Inflammatory macrophage treated with lipopolysaccharide for 1 hour (primary cell): ENCODE data around the gene LRRC1.

Source experiments
- DNase-seq, 2 donors: peaks; one replicate each; pipeline ENCODE4 v3.0.0-alpha.2; 2020 to 2022

The LRRC1 gene

DNA sequence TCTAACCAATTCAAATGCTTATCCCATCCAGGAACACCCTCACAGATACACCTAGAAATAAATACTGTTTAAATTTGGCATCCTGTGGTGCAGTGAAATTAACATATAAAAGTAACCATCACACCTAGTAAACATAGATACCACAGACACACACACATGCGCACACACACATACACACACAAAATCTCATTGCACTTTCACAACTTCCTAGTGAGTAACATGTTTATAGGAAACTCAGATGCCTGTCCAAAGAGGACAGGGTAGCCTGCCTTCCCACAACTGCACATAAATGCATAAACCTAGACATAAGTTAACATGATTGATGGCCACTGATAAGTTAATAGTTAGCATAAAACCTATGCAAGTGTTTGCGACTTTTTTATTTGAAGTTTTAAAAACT, 56.8 kb downstream of the LRRC1 start:
- DNase-seq, result no peak

DNA sequence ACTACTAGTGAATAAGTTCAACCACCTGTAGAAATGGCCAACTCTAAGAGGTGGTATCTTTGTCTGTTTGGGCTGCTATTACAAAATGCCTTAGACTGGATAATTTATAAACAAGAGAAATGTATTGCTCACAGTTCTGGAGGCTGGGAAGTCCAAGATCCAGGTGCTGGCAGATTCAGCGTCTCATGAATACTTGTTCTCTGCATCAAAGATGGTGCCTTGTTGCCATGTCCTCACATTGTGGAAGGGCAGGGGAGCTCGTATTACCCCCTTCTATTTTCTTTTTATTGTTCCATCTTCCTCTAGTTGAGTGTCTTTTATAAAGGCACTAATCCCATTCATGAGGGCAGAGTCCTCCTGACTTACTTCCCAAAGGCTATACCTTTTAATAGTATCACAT, 58.0 kb downstream of the LRRC1 start:
- no peak for DNase-seq

DNA sequence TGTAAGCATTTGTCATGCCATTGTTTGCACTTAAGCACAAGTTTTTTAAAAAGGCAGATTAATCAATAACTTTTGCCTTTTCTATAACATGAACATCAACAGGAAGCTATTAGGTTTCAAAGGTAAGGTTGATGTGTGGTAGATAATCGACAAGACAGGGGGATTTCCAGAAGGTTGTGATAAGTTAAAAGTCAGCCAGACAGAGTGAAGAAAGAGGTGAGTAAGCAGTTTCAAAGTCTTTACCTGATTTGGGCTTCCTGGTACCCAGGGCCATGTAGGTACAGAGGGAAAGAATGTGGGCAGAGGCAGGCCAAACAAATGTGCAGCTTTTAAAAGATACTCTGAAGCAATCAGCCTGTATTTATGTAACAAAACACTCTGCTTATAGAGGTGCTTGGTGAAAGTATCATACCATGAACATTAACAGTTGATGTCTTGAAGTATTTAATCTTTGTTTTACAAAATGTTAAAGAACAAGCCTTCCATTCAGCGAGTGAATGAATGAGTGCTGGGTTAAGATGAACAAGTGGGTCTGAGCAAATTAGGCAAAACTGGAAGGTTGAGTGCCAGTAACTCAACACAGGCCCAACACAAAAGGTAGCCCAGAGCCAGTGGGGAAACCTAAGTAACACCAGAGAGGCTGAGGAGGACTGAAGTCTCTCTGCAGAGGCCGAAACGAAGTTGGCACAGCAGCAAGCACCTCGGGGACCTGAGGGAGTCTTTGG, 60.2 kb downstream of the LRRC1 start:
- no peak for DNase-seq

DNA sequence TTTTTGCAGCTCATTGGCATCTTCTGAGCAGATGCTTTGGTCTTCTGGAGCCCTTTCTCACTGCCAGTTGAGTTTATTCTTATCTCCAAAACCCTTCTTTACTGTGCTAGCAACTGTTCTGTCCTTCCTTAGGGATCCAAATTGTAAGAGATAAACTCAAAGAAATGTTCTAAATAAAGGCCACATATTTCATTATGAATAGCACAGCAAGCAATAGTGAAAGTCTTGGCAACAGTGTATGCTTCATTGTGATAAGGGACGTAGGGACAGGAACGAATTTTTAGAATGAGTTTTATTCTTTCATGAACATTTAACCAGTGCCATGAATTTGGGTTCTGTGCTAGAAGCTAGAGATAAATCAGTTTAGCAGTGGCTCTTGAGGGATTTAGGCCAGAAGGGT, 61.1 kb downstream of the LRRC1 start:
- no peak for DNase-seq

DNA sequence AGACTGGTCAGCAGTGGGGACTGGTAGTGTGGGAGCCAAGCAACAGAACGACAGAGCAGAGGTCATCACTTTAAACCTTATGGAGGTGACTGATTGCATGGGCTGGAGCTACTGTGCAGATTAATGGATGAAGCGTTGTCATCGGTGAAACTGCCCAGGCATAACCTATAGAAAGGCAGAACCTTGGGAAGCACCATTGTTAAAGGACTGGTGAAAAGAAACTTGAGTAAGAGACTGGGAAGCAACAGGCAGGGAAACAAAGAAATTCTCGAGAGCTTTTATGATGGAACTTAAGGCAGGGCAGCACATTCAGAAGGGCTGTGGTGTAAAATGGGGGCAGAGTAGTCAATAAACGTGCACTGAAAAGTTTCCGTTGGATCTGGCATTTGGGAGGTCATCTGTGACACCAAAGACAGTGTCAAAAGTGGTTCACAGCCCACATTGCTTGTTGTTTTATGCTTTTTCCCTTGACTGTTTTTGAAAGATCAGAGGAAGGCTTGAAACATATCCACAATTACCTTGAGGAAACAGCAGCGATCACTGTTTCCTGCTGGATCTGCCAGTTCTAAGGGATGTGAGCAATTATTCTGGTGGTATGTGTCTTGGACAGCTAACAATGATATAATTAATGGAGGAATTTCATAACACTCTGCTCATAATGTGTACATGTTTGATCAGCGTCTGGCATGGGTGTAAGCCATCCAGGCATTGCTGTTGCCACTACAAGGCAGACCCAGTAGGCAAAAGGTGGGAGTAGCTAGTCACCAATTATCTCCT, 62.7 kb downstream of the LRRC1 start:
- DNase-seq, result no peak

GRCh38 chr6:53858196-53858595, 63.4 kb downstream of the LRRC1 start:
- no peak for DNase-seq

GRCh38 chr6:53858913-53859312, 64.1 kb downstream of the LRRC1 start:
- DNase-seq, result no peak

DNA sequence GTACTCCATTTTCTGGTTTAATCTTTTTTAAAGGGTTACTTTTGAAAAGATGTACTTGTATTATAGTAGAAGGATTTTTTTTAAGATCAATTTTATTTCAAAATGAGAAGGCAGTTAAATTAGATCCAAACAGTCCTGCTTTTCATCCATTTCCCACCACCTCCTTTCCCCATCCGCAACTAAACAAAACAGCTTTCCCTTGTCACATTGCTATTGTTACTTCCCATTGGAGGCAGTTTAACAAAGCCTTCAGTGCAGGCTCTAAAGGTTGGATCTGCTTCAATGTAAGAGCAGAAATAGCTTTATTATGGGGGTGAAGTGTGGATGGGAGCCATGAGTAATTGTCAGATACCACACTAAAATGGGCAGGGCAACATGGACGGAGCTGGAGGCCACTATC, 65.7 kb downstream of the LRRC1 start:
- DNase-seq, result no peak

DNA sequence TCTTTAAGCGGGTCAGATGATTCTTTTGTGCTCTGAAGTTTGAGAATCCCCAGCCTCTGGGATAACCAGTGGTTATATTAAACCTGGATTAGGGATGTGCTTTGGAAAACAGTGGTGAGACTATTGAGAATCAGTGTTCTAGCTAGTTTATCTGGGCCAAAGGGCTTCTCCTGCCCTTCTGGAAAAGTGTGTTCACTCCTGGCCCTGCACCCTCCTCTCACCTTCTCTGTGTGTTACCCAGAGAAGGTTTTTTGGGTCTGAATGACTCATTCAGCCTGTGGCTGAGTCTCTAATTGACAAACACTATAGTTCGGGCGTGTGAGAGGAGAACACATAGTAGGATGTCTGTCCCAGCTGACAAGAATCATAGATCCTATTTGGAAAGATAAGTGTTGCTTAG, 66.7 kb downstream of the LRRC1 start:
- no peak for DNase-seq

DNA sequence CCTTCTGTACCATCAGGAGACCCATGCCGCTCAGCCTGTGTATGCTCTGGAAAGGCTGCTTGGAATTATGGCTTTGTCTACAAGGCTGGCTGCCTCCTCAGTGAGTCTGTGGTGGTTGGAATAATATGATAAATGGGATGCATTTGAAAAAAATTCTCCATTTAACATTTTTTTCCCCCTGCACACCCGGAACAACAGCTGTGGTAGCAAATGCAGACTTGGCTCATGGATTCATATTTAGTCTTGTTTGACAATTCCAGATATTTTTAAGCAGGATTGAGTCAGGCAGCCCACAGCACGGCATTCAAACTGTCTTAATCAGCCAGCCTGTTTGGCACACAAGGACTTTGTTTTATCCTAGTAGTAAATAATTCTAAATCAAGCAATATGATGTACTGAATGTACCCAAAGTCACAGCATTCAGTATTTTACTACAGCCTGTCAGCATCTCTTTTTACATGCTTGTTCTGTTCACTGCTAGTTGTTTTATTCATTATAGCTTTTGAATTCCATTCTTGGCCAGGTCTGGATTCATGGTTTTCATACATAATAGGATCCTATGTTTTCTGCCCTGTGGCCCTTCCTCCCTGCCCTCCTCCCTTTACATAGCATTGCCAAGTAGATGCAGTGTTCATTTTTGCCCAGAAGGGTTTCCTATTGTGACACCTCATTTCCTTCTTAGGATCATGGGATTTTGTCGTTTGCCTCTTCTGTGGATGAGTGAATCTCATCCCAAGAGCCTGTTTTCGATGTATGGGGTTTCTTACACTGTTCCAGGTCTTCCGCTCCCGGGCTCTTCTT, 68.1 kb downstream of the LRRC1 start:
- DNase-seq, result no peak

DNA sequence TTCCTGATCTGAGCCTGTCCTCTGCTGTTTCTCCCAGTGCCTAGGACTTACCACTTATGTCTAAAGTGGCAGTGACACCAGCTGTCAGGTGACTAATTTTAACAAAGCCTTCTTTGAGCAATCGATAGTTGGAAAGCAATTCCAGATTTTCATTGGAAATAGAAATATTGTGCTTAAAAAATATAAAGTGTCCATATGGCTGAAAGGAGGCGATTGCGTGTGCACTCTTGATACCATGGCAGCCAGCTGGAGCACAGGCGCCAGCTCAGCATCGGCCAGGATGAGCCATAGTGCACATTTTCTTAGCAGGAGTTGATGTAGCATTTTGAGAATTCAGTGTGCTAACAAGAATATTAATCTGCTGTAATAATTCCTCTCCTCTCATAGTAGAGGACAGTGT, 70.0 kb downstream of the LRRC1 start:
- no peak for DNase-seq

DNA sequence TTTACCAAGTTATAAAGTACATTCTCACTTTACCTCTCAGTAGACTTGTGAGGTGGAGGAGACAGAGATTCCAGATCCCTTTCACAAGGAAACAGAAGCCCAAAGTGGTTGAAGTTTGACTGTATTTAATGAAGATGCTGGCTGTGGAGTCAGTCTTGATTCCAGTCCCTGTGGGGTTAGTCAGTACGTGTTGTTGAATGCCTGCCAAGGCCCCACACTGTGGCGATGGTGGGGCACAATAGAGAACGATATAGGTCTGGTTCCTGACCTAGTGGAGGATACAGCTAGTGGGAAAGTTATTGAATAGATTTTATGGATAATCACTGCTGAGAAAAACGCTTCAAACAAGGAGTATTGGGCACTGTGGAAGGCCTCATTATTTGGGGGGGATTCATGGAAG, 71.4 kb downstream of the LRRC1 start:
- no peak for DNase-seq

DNA sequence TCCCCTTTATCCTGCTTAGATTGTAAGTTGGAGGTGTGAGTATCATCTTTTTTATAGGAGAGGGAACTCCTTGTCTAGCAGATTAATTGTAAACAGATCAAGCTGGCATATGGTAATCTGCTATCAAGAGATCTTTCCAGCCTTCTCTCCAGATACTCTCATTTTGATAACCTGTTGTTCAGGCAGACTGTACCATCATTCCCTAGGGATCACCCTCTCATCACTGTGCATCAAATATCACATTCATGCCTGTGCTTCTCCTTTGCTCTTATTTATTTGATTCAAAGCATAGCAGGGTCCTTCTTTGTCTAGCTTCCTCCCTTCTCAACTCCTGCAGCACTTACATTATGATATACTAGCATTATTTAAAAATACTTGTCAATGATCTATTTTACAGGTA, 73.8 kb downstream of the LRRC1 start:
- DNase-seq, result no peak

DNA sequence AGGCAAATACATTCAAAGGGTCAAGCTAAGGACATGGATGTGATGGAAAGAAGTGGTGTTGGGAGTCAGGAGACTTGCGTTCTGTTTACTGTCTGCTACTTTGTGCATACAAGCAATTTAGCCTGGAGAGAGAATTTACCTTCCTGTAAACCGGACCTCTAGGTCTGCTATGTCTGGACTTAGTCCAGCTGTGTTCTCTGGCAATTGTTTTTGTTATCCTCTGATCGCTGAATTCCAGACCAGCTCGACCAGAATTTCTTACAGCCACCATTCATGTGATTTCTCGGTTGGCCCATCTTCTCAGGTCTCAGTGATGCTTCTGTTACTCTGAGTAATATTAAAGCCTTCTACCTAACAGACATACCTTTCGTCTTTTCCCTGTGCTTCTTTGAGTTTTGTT, 75.2 kb downstream of the LRRC1 start:
- DNase-seq, result no peak

DNA sequence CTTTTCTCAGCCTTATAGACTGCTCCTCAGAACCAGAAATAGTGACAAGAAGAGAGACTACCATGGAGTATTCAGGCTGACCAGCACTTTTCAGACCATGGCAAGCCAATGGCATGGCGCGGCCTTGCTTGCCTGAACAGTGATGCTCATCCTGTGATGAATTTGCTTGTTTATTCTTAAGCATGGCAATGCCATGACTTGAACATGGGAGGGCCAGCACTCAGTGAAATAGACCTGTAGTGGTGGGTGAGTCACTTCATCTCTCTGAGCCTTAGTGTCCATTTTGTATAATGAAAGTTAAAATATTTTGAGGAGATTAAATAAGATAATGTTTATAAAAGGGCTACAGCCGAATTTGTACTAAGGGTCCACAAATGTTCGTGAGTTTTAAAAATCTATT, 79.1 kb downstream of the LRRC1 start:
- no peak for DNase-seq

GRCh38 chr6:53874964-53875363, 80.2 kb downstream of the LRRC1 start:
- DNase-seq, result no peak

DNA sequence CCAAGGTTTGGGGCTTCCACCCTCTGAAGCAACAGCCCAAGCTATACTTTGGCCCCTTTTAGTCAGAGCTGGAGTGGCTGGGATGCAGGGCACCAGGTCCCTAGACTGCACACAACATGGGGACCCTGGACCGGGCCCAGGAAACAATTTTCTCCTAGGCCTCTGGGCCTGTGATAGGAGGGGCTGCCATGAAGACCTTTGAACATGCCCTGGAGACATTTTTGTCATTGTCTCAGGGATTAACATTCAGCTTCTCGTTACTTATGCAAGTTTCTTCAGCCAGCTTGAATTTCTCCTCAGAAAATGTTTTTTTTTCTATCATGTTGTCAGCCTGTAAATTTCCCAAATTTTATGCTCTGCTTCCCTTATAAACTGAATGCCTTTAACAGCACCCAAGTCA, 82.3 kb downstream of the LRRC1 start:
- DNase-seq, result no peak

DNA sequence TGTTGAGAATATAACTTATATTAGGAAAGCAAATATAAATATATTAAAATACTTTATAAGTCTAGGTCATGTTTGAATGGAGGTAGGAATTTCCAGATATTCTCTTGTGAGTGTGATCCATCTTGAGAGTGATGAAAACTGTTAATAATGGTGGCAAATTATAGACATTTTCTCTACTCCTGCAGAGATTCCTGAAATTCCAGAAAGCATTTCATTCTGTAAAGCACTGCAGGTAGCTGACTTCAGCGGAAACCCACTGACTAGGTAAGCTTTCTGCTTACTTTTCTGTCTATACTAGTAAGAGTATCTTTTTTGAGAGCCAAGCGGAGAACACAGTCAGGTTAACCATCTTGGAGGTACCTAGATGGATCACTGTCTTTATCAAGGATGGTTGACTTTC, 84.0 kb downstream of the LRRC1 start:
- DNase-seq, result no peak

- no peak for DNase-seq
Observed at GRCh38 chr6:53879608-53880007, 84.8 kb downstream of the LRRC1 start.

DNA sequence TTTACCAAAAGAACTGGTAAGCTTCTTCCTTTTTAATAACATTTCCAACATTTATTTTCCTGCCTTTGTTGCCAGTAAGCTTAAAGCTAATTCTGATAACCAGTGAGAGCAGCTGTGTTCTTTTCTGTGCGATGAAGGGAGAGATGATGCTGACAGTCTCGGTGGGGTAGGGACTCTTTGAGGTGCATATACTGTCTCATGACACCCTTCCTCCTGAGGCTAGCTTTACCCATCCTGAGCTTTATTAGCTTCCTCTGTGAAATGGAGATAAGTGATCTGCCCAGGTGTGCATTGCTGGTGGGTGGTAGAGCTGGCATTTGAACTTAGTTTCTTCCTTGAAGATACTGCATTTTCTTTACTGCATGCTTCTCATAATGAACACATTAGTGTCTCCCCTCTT, 92.5 kb downstream of the LRRC1 start:
- no peak for DNase-seq

GRCh38 chr6:53888931-53889330, 94.1 kb downstream of the LRRC1 start:
- no peak for DNase-seq

DNA sequence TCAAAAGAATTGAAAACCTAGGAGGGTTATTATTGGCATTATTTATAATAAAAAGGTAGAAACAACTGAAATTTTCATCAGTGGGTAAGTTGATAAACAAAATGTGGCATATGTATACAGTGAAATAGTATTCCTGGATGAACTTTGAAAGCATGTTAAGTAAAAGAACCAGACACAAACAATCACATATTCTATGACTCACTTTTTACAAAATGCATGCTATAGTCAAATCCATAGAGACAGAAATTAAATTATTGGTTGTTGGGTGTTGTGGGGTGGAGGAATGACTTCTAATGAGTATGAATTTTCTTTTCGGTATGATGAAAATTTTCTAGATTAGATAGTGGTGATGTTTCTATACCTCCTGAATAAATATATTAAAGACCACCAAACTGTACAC, 94.6 kb downstream of the LRRC1 start:
- DNase-seq, result no peak

- DNase-seq, result no peak
Observed at GRCh38 chr6:53892707-53893106, 97.9 kb downstream of the LRRC1 start.

DNA sequence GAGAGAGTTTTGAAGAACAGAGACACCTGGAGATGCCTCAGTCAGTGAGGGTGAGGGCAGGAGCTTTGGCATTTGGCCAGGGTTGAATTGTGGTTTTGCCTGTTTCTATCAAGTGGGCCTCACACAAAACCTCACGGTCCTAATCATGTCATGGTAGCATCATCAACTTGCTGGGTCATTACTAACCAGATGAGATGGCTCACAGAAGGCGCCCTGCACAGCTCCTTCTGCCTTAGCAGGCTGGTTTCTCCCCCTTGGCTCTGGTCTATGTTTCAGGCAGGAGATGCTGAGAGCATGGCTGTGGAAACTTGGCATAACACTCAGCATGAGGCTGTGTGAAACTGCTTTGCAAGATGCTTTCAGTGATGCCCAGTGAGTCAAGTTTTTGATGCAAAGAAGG, 99.3 kb downstream of the LRRC1 start:
- DNase-seq, result no peak
